GM21528 (cell line): ENCODE measurements around the gene CDC27.
"Not testable (repeated sequence)": the region's sequence is repeated elsewhere in the genome, so short reads cannot be mapped to it uniquely, and the experiment has no call there.

Experiments used
- ATAC-seq: cut with Tn5 transposase; IDR thresholded peaks from one replicate; pipeline ENCODE4 v1.9.1; 2021; ENCODE audit warnings: mild to moderate bottlenecking, moderate library complexity; ENCODE audit not compliant: unreplicated experiment, low FRiP score

The CDC27 gene

DNA sequence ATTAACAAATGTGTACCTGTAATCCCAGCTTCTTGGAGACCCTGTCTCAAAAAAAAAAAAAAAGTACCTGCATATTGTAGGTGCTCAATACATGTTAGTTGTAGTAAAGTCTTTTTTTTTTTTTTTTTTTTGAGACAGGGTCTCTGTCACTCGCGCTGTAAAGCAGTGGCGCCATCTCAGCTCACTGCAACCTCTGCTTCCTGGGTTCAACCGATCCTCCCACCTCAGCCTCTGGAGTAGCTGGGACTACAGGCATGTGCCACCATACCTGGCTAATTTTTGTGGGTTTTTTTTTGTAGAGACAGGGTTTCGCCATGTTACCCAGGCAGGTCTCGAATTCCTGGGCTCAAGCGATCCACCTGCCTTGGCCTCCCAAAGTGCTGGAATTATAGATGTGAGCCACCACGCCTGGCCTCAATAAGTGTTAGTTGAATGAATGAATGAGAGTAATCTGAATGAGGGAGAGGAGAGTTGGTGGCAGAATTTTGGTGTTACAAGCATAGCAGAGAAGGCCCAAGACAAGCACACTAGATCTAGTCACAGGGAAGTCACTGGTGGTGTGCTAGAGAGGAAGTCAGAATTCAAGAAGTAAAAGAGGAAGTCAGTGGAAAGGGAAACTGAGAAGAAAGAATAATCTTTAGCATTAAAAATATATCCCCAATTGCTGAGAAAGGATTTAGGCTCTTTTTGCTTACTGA is 10.7 kb upstream of the CDC27 start:
- ATAC-seq: no peak

DNA sequence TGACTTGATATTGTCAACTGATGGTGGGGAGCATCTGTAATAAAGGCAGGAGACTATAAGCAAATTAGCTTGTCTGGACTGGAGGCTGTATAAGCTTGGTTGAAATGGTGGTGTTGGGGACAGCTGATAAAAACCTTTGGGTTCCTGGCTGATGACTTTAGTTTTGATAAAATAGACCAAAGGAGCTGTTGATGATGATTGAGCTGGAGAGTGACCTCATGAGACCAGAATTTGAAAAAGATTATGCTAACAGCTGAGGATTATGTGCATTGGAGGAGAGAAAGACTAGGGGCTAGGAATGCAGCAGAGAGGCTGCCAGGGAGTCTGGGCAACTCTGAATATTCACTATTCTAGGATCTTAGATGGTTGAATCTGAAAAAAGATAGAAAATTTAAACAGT is 8.7 kb upstream of the CDC27 start:
- no peak for ATAC-seq

DNA sequence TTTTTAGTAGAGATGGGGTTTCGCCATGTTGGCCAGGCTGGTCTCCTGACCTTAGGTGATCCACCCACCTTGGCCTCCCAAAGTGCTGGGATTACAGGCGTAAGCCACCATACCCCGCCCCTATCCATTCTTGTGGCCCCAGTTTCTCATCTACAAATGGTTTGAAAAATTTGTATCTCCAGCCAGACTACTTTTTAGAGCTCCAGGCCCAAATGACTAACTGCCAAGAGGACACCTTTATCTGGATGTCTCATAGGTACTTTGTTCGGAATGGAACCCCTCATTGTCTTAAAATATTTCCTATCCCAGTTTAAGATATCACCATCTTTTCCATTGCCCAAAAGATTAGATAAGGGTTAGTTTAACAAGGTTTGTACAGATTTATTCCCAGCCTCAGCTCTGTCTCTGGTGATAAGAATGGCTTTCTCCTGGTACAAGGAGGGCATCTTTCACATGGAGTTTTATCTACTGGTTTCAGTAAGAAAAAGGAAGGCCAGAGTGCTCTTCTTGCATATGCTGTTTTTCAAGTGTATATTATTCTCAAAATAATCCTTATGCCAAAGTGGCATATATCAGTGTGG is 4.9 kb upstream of the CDC27 start:
- no peak for ATAC-seq

DNA sequence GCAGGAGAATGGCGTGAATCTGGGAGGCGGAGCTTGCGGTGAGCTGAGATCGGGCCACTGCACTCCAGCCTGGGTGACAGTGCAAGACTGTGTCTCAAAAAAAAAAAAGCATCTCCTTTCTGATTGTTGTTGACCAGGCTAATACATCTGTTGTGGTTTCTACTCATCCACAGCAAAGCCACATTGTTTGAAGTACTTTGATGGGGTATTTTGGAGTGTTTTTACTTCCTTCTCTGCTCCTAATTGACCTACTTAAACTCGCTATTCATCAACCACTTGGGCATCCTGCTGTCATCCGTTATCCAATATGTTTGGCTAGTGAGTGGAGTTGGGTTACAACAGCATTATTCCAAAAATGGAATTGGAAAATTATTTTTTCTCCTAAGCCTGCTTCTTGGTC is 3.5 kb upstream of the CDC27 start:
- no peak for ATAC-seq

DNA sequence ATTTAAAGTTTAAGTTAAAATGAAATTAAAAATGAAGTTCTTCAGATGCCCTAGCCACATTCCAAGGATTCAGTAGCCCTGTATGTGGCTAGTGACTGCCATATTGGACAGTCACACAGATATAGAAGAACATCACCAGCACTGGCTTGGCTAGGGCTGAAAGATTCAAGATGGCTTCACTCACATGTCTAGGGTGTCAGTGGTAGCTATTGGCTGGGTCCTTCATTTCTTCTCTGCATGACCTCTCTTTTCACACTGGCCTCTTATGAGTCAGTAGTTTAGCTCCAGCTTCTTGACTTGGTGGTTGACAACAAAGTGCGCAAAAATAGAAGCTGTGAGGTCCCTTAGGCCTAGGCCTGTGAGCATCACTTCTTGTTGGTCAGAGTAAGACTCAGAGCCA is 1.7 kb upstream of the CDC27 start:
- ATAC-seq: no peak

DNA sequence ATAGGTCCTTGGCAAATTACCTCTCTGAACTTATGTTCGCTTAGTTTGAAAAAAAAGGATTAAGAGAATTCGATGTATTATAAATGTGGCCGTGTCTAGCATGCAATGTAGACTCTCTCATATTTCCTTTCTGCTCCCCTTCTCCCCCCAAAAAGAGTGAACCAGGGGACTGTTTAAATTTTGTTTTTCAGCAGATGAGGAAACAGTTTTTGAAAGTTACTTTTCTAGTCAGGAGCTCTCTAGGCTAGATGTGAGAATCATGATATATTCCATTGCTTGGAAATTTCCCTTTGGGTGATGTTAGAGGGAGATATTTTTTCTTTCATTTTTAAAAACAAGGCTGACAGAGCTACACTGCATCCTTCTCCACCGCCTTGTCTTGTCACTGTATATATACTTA is 1.1 kb upstream of the CDC27 start:
- no peak for ATAC-seq

DNA sequence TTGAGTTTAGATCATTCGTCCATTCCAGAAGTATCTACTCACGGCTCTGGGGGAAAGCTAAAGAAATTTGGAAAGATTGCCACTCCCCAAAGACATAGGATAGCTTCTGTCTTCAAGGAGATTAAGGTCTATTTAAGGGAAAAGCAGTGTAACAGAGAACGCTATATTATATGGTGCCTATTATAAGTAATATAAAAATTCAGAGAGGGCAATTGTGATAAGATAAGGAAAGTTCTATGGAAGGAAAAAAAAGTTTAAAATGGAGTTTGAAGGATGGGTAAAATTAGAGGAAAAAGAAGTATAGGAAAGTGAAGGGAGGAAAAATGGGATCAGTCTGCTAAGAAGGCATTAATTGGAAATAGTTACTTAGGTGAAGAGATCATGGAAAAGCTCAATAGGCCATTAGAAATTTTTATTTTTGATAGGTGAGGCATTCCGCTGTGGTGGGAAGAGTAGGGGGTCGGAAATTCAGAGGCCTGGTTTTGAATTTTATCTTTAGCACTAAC is 690 bp upstream of the CDC27 start:
- peak; percentile 1 for ATAC-seq

DNA sequence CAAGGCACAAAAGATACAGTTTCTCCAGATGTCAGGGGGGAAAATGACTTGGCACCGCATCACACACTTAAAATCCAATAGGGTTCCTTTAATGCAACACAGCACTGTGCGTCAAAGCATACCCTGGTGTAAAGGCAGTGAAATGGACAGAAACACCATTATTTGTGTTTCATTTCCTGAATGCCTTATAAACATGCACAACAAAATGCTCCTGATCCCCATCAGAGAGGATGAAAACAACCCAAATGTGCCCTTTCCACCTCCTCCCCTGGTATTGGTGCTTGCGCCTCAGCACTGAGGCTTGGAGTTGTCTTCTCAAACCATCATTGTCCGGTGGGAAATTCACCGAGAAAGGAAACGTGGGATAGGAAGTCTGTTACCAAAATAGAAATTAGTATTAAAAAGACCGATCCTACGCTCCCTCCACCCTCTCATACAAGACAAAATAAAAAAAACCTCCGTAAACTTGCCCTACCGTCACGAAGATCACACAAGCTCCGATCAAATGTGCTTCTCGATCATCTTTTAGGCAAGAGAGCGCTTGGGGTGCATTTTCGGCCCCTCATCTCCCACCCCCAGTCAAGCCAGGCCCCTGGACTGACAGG is 722 bp downstream of the CDC27 start:
- no peak for ATAC-seq

DNA sequence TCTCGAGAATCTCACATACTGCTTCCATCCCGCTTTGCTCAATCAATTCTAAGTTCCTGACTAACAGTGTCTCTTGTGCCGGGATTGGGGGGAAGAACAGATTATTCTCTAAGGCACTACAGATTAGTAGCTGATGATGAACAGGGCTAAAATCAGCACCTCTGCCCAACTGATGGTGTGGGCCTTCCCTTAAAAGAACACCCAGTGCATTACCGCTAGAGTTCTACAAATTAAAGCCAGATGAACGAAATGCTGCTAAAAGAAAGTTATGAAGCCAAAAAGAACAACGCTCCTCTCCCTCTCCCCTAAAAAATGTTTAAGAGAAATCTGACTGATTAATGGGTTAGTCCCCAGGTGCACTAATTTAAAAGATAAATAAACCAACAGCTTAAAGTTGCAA is 4.4 kb downstream of the CDC27 start:
- ATAC-seq: no peak

DNA sequence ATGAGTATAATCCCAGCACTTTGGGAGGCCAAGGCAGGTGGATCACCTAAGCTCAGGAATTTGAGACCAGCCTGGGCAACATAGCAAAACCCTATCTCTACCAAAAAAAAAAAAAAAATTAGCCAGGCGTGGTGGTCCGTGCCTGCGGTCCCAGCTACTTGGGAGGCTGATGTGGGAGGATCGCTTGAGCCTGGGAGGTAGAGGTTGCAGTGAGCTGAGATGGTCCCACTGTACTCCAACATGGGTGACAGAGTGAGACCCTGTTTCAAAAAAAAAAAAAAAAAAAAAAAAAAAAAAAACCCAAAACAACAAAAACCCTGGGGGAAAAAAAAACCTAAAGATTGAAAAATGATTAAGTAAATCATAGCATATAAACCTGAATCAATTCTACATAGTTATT is 8.1 kb downstream of the CDC27 start:
- ATAC-seq: not testable (repeated sequence)

DNA sequence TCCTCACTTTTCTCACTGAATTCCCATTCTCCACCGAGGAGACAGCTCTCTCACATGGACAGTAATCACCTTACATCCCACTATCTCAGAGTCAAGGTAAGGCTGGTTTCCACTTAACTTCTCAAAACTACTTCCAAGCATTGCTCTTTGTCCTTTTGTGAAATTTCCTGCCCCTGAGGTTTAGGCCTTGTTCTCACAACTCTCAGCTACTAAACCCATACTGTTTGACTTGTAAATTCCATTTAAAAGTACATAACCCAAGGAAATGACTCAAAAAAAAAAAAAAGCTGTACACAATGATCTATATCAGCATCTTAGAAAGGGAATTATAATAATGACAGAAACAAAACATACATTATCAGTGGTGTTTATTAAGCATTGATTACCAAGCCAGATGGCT is 8.8 kb downstream of the CDC27 start:
- no peak for ATAC-seq

DNA sequence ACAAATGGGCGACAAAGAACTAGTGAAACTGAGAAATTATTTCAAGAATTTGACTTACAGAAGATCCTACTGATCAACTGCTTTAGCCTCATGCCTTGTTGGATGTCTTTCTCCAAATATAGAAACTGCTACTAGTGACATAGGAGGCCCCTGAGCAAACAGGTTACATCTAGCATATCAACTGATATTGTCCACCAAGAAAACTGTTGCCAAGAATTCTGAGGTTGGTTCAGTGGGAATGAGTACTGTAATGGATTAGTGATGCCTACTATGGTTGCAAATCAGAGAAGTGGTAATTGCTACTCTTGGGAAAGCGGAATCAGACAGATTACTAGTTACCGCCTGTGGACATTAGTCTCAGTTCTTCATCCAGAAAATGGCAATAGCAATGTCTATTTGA is 10.0 kb downstream of the CDC27 start:
- no peak for ATAC-seq

DNA sequence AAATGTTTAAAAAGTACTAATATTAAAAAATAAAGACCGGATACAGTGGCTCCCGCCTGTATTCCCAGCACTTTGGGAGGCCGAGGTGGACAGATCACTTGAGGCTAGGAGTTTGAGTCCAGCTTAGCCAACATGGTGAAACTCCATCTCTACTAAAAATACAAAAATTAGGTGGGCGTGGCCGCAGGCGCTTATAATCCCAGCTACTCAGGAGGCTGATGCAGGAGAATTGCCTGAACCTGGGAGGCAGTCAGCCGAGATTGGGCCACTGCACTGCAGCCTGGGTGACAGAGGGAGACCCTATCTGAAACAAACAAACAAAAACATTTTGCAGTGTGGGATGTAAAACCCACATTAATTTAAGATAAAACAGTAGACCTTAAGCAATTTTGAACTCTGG is 11.8 kb downstream of the CDC27 start:
- no peak for ATAC-seq

DNA sequence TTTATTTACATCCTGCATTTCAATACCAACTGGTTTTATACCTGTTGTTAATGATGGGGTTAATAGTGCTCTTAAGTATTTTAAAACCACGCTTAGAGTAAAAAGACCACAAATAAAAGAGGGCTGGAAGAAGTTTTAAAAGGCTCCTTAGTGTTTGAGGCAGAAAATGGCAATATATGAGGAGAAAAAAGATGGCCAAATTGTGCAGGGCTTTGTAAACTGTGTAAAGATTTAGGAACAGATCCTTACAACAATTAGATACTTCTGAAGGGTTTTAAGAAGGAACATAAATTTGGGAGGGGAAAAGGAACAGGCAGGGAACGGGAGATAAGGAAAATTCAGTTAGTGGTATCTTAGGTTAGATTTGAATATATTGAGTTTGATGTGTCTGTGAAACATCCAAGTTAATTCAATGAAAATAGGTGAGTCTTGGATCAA is 12.7 kb downstream of the CDC27 start:
- no peak for ATAC-seq

DNA sequence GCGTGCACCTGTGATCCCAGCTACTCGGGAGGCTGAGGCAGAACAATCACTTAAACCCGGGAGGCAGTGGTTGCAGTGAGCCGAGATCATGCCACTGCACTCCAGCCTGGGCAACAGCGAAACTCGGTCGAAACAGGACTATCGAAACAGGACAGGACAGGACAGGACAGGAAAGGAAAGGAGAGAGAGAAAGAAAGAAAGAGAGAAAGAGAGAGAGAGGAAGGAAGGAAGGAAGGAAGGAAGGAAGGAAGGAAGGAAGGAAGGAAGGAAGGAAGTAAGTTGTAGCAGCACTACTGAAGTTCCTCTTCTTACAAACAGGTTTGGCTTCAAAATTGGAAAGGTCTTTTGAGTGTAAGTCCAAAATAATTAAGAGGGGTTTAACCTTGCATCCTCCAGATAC is 14.3 kb downstream of the CDC27 start:
- ATAC-seq: not testable (repeated sequence)

DNA sequence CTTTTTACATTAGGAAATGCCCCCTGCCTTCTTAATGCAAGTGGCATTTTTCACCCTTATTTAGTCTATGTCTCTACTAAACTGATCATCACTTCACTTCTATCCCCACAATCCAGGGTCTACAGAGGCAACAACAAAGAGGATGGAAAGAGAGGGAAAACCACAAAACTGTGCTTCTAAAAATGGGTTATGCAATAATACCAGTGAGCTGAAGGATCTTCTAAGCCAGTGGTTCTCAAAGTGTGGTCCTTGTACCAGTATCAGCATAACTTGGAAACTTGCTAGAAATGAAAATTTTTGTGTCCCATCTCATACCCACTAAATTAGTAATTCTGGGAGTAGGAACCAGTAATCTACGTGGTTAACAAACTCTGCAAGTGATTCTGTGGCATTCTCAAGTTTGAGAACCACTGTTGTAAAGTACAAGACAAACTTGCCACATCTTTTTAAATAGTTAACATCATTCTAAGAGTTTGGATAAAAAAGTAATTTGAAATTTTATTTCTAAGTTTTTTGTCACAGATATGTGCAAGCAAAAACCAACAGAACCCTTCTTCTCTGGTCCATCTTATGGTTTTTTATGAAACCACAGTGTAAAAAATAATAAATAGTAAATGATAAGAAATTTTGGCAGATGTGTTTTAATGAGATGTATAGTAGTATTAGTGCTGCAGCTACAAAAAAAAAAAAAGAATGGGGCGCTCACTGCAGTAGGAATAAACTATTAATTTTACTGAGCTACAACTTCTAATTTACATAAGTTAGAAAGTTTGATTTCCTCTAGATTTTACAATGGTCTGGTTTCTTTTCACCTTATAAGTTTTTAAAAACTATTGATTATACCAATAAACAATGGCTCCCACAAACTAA is 16.2 kb downstream of the CDC27 start:
- no peak for ATAC-seq

DNA sequence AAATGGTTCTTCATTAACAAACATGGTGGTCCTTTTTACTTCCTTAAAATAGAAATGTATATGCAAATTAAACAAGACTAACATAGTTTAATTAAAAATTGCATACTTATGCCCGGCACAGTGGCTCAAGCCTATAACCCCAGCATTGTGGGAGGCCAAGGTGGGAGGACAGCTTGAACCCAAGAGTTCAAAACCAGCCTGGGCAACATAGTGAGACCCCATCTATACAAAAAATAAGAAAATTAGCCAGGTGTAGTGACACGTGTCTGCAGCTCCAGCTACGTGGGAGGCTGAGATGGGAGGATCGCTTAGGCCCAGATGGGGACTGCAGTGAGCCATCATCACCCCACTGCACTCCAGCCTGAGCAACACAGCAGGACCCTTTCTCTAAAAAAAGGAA is 18.4 kb downstream of the CDC27 start:
- no peak for ATAC-seq

DNA sequence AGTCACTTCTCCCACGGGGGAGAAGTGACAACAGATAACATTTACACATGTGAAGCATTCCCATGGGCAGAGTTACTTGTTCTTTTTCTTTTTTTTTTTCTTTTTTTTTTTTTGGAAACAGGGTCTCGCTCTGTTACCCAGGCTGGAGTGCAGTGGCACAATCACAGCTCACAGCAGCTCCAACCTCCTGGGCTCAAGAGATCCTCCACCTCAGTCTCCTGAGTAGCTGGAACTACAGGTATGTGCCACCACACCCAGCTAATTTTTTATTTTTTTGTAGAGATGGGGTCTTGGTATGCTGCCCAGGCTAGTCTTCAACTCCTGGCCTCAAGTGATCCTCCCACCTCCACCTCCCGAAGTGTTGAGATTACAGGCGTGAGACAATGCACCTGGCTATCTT is 20.2 kb downstream of the CDC27 start:
- not testable (repeated sequence) for ATAC-seq

DNA sequence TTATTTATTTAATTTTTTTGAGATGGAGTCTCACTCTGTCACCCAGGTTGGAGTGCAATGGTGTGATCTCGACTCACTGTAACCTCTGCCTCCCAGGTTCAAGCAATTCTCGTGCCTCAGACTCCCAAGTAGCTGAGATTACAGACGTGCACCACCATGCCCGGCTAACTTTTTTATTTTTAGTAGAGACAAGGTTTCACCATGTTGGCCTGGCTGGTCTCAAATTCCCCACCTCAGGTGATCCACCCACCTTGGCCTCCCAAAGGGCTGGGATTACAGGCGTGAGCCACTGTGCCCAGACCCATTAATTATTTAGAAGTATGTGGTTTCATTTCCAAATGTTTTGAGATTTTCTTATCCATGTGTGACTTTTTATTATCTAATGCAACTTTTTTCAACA is 22.2 kb downstream of the CDC27 start:
- not testable (repeated sequence) for ATAC-seq

DNA sequence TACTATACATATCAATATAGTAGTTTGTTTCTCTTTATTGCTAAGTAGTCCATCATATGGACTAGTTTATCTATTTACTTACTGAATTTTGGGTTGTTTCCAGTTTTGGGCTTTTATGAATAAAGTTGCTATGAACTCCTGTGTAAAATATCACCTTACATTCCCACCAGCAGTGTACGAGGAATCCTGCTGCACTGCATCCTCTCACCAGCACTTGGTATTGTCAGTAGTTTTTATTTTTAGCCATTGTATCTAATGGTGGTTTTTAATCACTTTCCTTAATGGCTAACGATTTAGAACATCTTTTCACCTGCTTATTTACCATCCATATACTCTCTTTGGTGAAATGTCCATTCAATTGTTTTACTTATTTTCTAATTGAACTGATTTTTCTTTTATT is 24.0 kb downstream of the CDC27 start:
- no peak for ATAC-seq

DNA sequence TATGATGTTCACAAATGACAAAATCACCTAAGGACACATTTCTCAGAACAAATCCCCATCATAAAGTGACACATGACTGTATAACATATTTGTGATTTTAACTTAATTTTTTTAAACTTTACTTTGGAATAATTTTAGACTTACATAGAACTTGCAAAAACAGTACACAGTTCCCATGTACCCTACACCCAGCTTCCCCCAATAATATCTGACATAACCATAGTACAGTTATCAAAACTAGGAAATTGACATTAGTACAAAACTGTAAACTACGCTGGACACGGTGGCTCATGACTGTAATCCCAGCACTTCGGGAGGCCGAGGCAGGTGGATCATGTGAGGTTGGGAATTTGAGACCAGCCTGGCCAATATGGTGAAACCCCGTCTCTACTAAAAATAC is 24.8 kb downstream of the CDC27 start:
- ATAC-seq: no peak
